Measurements from ENCODE around the gene SMARCD3. TPM values are rescaled to one million over a fixed set of nuclear protein-coding genes. Genes with fewer than 3 reads are reported as not detected.

SMARCD3 gene
- total and polyA plus RNA-seq, 2 of the 8 experiments (the other 6 are each of a cell fraction or from before 2014, with no cell fraction given): 3.0 to 5.6 TPM

GRCh38 chr7:151273651-151274390 lies 25.3 kb upstream of the SMARCD3 start:
- Histone ChIP-seq H3K79me2 (ENCODE audit: control insufficient read depth in 1 of 2, insufficient read depth in 2 of 2, low read length in 2 of 2) (no peaks in the 10 kb centered on the region), H2AFZ (ENCODE audit: low read length) (no peak overlapping the region), H3K4ac (replicated peaks; ENCODE audit: insufficient read length, low read depth, low read length) (no peak overlapping the region), H3K79me1 (ENCODE audit: low read depth, low read length) (no peaks in the 10 kb centered on the region), H2BK15ac (ENCODE audit: low read length) (no peak overlapping the region), H3K9ac (replicated peaks in 1 of 4; ENCODE audit: extremely low read depth in 1 of 4, low read depth in 3 of 4, low read length in 3 of 4) (no peak overlapping the region), H3K4me1 (replicated peaks in 1 of 4; ENCODE audit: control insufficient read depth in 3 of 4, insufficient read depth in 4 of 4, low read length in 3 of 4) (peaks cover 0 to 15% (median 10%) of the 10 kb centered on the region in 4 experiments; a peak in 6 of 7 replicates), H3K23ac (ENCODE audit: insufficient read length) (no peak overlapping the region), H2AK5ac (ENCODE audit: low read depth, low read length) (no peak overlapping the region), H4K20me1 (replicated peaks in 1 of 2; ENCODE audit: control insufficient read depth in 1 of 2, insufficient read depth in 2 of 2, low read length in 2 of 2) (peaks cover 0 to 5% of the 10 kb centered on the region in 2 experiments), H4K8ac (ENCODE audit: extremely low read depth, insufficient read depth, low read length) (peak overlapping the region; percentile 14; the same call in 1 of the 2 replicates), H2BK5ac (ENCODE audit: low read depth, low read length) (no peak overlapping the region), H2BK12ac (ENCODE audit: low read depth, low read length) (no peak overlapping the region), H4K5ac (ENCODE audit: insufficient read length, low read depth, low read length) (no peak overlapping the region), H3K23me2 (ENCODE audit: low read depth, low read length) (peaks cover 10% of the 10 kb centered on the region; the same call in 1 of the 2 replicates), H4K91ac (replicated peaks; ENCODE audit: insufficient read length, low read length) (no peak overlapping the region), H3K27me3 (replicated peaks in 1 of 4; ENCODE audit: control insufficient read depth in 3 of 4, extremely low read depth in 1 of 4, insufficient read depth in 3 of 4, low read length in 3 of 4) (peaks cover 0 to 23% (median 18%) of the 10 kb centered on the region in 4 experiments; a peak in 6 of 7 replicates), H3K27ac (ENCODE audit: low read depth, low read length) (no peak overlapping the region), H3K18ac (ENCODE audit: extremely low read depth, low read length) (no peak overlapping the region), H3K56ac (replicated peaks; ENCODE audit: insufficient read length, low read depth, low read length) (no peak overlapping the region), H2BK20ac (ENCODE audit: low read length) (no peak overlapping the region), H3K4me3 (ENCODE audit: extremely low read depth in 1 of 4, insufficient read depth in 2 of 4, low read depth in 3 of 4, low read length in 4 of 4) (no peak overlapping the region), H3K9me3 (ENCODE audit: insufficient read depth in 2 of 2, low read depth in 1 of 2, low read length in 1 of 2) (no peaks in the 10 kb centered on the region), H3K4me2 (ENCODE audit: insufficient read depth in 1 of 2, low read depth in 2 of 2, low read length in 2 of 2) (no peak overlapping the region), H3K36me3 (ENCODE audit: control insufficient read depth in 2 of 4, insufficient read depth in 4 of 4, low read length in 3 of 4) (no peaks in the 10 kb centered on the region), H2BK120ac (replicated peaks; ENCODE audit: low read depth, low read length) (no peak overlapping the region), H3K14ac (ENCODE audit: insufficient read length) (no peak overlapping the region)
- 81% methylated on average over 6 of the region's 9 CpGs; no CpG with 5 or more reads in 1 of the 2 experiments for WGBS, 2 experiments (ENCODE audit: extremely low coverage in 1 of 2, insufficient coverage in 1 of 2, insufficient read length in 1 of 2, insufficient replicate concordance in 2 of 2, low coverage in 1 of 2, low lambda C conversion rate in 2 of 2, missing lambda C conversion rate in 1 of 2)
- FAIRE-seq: no peak
- ChIA-PET POLR2A (ENCODE audit: partially characterized antibody) (interaction anchor here (1.0 kb wide), 1 partner anchor 22 kb away, joined by 4 read pairs; no protein-coding TSS in a partner anchor), CTCF (ENCODE audit: partially characterized antibody) (interaction anchor here (0.9 to 1.4 kb wide), 4 partner anchors 23 to 30 kb away, joined by 3 to 5 read pairs (median 4); no protein-coding TSS in a partner anchor)
- no peak for DNase-seq (ENCODE audit: low read depth in 1 of 2, low spot score in 2 of 2)
- TF ChIP-seq HDAC2 (IDR thresholded peaks at IDR 0.05; ENCODE audit: borderline replicate concordance in 1 of 2, low read depth in 2 of 2, low read length in 2 of 2) (no peak), ATF3 (IDR thresholded peaks at IDR 0.05; ENCODE audit: insufficient read depth, low read depth, low read length) (no peak), NRF1 (IDR thresholded peaks at IDR 0.05; ENCODE audit: low read depth, low read length) (no peak), CBX5 (IDR thresholded peaks at IDR 0.05; ENCODE audit: low read depth, low read length) (no peak), CTBP2 (IDR thresholded peaks at IDR 0.05; ENCODE audit: borderline replicate concordance, insufficient read depth, insufficient read length, low read length) (no peak), EGR1 (IDR thresholded peaks at IDR 0.05; ENCODE audit: borderline replicate concordance, low read depth, low read length) (no peak), BCL11A (IDR thresholded peaks at IDR 0.05; ENCODE audit: low read depth in 2 of 2, low read length in 2 of 2) (no peak), SIX5 (IDR thresholded peaks at IDR 0.05; ENCODE audit: low read depth, low read length) (no peak), SUZ12 (IDR thresholded peaks at IDR 0.05; ENCODE audit: low read length) (no peak), RBBP5 (IDR thresholded peaks at IDR 0.05; ENCODE audit: borderline replicate concordance, low read depth, low read length) (no peak), KDM4A (IDR thresholded peaks at IDR 0.05; ENCODE audit: low read depth, low read length, severe bottlenecking) (no peak)

All from H1 (cell line).